ENCODE results near the gene WDR72. TPM values are rescaled to one million over a fixed set of nuclear protein-coding genes. Genes with fewer than 3 reads are reported as not detected.

WDR72 gene
- total RNA-seq, 4 donors from 2014 or later: not detected

GRCh38 chr15:53675832-53676231 lies 83.6 kb downstream of the WDR72 start:
- TF ChIP-seq CTCF (IDR thresholded peaks at IDR 0.05): no peak
- ATAC-seq (ENCODE audit: low FRiP score) (no peak), DNase-seq (ENCODE audit: low spot score) (no peak)

GRCh38 chr15:53671545-53671944 lies 87.9 kb downstream of the WDR72 start:
- DNase-seq (ENCODE audit: low spot score) (no peak), ATAC-seq (ENCODE audit: low FRiP score) (no peak)
- no peak for TF ChIP-seq CTCF (IDR thresholded peaks at IDR 0.05)

- TF ChIP-seq CTCF (IDR thresholded peaks at IDR 0.05): no peak
- no peak for ATAC-seq (ENCODE audit: low FRiP score)
These were observed 88.8 kb downstream of the WDR72 start for GRCh38 chr15:53670701-53671100.

GRCh38 chr15:53665930-53666329 lies 93.5 kb downstream of the WDR72 start:
- no peak for TF ChIP-seq CTCF (IDR thresholded peaks at IDR 0.05)
- DNase-seq (ENCODE audit: low spot score) (no peak), ATAC-seq (ENCODE audit: low FRiP score) (no peak)

More at GRCh38 chr15:53670701-53671100, 88.8 kb downstream of the WDR72 start:
- no peak for DNase-seq (ENCODE audit: low spot score)

GRCh38 chr15:53658827-53659555 lies 100.5 kb downstream of the WDR72 start:
- TF ChIP-seq CTCF (IDR thresholded peaks at IDR 0.05): no peak
- DNase-seq (ENCODE audit: low spot score) (no peak), ATAC-seq (ENCODE audit: low FRiP score) (no peak)

- ATAC-seq (ENCODE audit: low FRiP score) (no peak), DNase-seq (ENCODE audit: low spot score) (no peak)
- TF ChIP-seq CTCF (IDR thresholded peaks at IDR 0.05): no peak
These were observed 101.2 kb downstream of the WDR72 start for GRCh38 chr15:53658255-53658654.

GRCh38 chr15:53648934-53649333 lies 110.5 kb downstream of the WDR72 start:
- TF ChIP-seq CTCF (IDR thresholded peaks at IDR 0.05): no peak
- ATAC-seq (ENCODE audit: low FRiP score) (no peak), DNase-seq (ENCODE audit: low spot score) (no peak)

Data from omental fat pad (tissue), 4 donors.